Brain microvascular endothelial cell (primary cell): ENCODE data around the gene HID1.

ENCODE experiments used
- DNase-seq: peaks from one replicate; pipeline ENCODE4 v3.0.0-alpha.2; 2020
- H3K27ac ChIP-seq: fragments of 250-450 bp; sonication (Bioruptor Pico); 2 replicates; pipeline ENCODE4 v1.5.1; 2020; ENCODE audit warnings: mild to moderate bottlenecking, moderate library complexity
- H3K27me3 ChIP-seq: fragments of 250-450 bp; sonication (Bioruptor Pico); replicated peaks from 2 replicates; pipeline ENCODE4 v1.5.1; 2020; ENCODE audit warnings: mild to moderate bottlenecking
- H3K36me3 ChIP-seq: fragments of 250-450 bp; sonication (Bioruptor Pico); replicated peaks from 2 replicates; pipeline ENCODE4 v1.5.1; 2020; ENCODE audit warnings: mild to moderate bottlenecking
- H3K4me3 ChIP-seq: 2 replicates; pipeline ENCODE4 v1.5.1; 2011; ENCODE audit warnings: low read depth, mild to moderate bottlenecking, control low read depth, low read length, moderate library complexity
- in situ Hi-C: cut with HindIII; loops from 2 replicates; pipeline ENCODE4 v1.10.0; 2017; ENCODE audit warnings: low sequenced_read_pairs, low pct_ligation_motif_present
- TF ChIP-seq, protein P1 (sequence below): IDR thresholded peaks from 2 replicates; pipeline ENCODE4 v1.5.1; 2011; ENCODE audit warnings: low read depth, mild to moderate bottlenecking, moderate library complexity, low read length, control low read depth, inconsistent platforms; ENCODE audit errors: missing control alignments

HID1 gene

DNA sequence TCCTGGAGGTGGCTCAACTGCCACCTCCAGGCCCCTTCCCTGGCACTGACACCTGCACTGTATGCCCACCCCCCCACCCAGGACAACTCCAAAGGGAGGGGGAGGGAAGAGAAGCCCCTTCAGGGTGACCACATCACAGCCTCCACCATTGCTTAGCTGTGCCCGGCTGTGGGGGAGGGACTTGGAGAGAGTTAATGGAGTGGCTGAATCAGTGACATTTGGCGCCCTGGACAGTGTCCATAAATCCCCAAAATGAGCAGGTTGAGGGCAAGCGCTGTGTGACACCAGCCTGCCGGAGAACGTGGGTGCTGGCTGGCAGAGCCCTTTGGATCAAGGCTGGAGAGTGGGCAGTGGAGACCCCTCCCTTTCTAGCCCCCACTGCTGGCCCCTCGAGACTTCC lies 50.4 kb downstream of the HID1 start:
- in situ Hi-C loops = no loop called here
- H3K36me3 ChIP-seq = no peaks in the 10 kb centered on the region
- H3K27me3 ChIP-seq = peaks cover 65% of the 10 kb centered on the region
- H3K27ac ChIP-seq = no peak overlapping the region
- no peak overlapping the region for H3K4me3 ChIP-seq
- TF ChIP-seq, protein P1, sequence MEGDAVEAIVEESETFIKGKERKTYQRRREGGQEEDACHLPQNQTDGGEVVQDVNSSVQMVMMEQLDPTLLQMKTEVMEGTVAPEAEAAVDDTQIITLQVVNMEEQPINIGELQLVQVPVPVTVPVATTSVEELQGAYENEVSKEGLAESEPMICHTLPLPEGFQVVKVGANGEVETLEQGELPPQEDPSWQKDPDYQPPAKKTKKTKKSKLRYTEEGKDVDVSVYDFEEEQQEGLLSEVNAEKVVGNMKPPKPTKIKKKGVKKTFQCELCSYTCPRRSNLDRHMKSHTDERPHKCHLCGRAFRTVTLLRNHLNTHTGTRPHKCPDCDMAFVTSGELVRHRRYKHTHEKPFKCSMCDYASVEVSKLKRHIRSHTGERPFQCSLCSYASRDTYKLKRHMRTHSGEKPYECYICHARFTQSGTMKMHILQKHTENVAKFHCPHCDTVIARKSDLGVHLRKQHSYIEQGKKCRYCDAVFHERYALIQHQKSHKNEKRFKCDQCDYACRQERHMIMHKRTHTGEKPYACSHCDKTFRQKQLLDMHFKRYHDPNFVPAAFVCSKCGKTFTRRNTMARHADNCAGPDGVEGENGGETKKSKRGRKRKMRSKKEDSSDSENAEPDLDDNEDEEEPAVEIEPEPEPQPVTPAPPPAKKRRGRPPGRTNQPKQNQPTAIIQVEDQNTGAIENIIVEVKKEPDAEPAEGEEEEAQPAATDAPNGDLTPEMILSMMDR = no peak
- no peak for DNase-seq

DNA sequence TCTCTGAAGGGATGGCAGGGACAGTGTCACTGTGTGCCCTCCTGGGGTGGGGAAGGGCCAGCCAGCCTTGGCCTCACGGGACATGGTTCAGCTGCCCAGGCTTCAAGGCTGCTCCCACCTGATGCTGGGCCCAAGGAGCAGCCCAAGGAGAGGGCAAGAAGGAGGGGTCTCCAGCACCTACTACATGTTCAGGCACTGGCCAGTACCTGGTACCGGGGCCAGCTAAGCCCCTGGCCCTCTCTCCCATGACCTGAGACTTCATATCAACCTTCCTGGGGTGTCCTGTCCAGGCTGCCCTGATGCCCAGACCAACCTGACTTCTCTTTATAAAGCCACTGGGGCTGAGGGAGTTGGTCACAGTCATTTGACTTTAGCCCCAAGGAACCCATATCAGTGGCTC lies 50.8 kb downstream of the HID1 start:
- DNase-seq = no peak
- no peaks in the 10 kb centered on the region for H3K36me3 ChIP-seq
- H3K27me3 ChIP-seq = peaks cover 63% of the 10 kb centered on the region
- TF ChIP-seq, protein P1 = no peak
- in situ Hi-C loops = no loop called here
- H3K4me3 ChIP-seq = no peak overlapping the region
- no peak overlapping the region for H3K27ac ChIP-seq

DNA sequence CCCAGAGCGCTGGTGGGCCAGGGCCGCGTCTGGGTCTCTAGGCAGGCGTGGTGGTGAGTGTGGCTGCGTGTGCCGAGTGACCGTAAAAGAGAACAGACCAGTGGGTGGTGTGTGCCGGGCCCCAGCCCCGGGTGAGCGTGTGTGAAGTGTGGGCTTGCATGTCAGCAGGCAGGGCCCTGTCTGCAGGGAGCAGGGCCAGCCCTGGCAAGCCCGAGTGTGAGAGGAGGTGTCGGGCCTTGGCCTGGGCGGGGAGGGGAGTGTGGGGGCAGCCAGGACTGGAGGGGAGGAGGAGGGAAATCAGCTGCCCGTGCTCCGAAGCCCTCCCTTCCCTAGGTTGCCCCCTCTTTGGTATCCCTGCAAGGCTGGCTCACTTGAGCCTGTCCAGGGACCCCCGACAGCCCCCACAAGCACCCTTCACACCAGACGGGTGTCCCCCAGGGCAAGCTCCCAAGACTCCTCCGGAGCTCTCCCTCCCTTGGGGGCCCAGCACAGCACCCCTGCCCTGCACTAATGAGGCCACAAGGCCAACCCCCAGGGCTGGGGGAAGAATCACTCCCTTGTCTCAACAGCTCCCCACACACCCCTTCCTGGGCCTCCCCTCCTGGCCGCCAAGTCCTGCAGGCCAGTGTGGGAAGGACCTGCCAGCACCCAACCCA lies 51.4 kb downstream of the HID1 start:
- no peak overlapping the region for H3K4me3 ChIP-seq
- in situ Hi-C loops = no loop called here
- H3K27me3 ChIP-seq = peaks cover 61% of the 10 kb centered on the region
- TF ChIP-seq, protein P1 = no peak
- no peak for DNase-seq
- no peaks in the 10 kb centered on the region for H3K36me3 ChIP-seq
- no peak overlapping the region for H3K27ac ChIP-seq

DNA sequence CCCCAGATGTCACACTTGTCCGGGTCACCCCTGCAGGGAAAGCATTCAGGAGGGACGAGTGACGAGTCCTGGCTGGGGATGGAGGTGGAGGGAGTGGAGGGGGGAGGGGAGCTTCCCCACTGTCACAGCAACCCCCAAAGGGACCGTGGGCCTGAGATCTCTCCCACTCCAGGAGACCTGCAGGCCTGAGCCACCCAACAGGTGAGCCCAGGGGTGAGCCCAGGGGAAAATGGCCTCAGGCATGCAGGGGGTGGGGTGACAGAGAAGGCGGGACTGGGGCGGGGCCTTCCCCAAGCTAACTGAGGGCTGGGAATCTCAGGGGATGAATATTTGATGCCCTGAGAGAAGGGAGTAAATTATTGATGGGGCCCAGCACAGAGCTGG lies 51.9 kb downstream of the HID1 start:
- Histone ChIP-seq H3K4me3 (no peak overlapping the region), H3K27ac (no peak overlapping the region), H3K27me3 (peaks cover 56% of the 10 kb centered on the region), H3K36me3 (no peaks in the 10 kb centered on the region)
- TF ChIP-seq, protein P1 = no peak
- no peak for DNase-seq
- in situ Hi-C loops = no loop called here

- Histone ChIP-seq H3K27ac (no peak overlapping the region), H3K27me3 (peaks cover 52% of the 10 kb centered on the region), H3K36me3 (no peaks in the 10 kb centered on the region), H3K4me3 (no peak overlapping the region)
- DNase-seq = no peak
- in situ Hi-C loops = no loop called here
- TF ChIP-seq, protein P1 = no peak
These were observed 52.3 kb downstream of the HID1 start for GRCh38 chr17:74920306-74920620.
